Skeletal muscle satellite cell (primary cell): ENCODE results near the gene THBS4.
"Not testable (repeated sequence)": the region's sequence is repeated elsewhere in the genome, so short reads cannot be mapped to it uniquely, and the experiment has no call there.

Experiments used
- H3K27me3 ChIP-seq: 2 replicates; pipeline ENCODE4 v1.7.0; 2013; ENCODE audit warnings: low read length; ENCODE audit not compliant: control insufficient read depth, insufficient read depth
- H3K36me3 ChIP-seq: 2 replicates; pipeline ENCODE4 v1.7.0; 2013; ENCODE audit warnings: mild to moderate bottlenecking, control low read depth, low read length; ENCODE audit not compliant: insufficient read depth
- H3K4me1 ChIP-seq: 2 replicates; pipeline ENCODE4 v1.7.0; 2013; ENCODE audit warnings: low read length; ENCODE audit not compliant: control insufficient read depth, insufficient read depth
- H3K4me2 ChIP-seq: 2 replicates; pipeline ENCODE4 v1.7.0; 2013; ENCODE audit warnings: mild to moderate bottlenecking, low read length
- H3K4me3 ChIP-seq: 2 replicates; pipeline ENCODE4 v1.7.0; 2013; ENCODE audit warnings: low read length
- H3K9ac ChIP-seq: 2 replicates; pipeline ENCODE4 v1.7.0; 2013; ENCODE audit warnings: mild to moderate bottlenecking, low read depth, low read length, moderate library complexity
- H3K9me3 ChIP-seq: replicated peaks from 2 replicates; pipeline ENCODE4 v1.7.0; 2013; ENCODE audit warnings: mild to moderate bottlenecking, control low read depth, low read length

Gene THBS4

GRCh38 chr5:80082281-80082680, 47.1 kb downstream of the THBS4 start:
- Histone ChIP-seq H3K36me3 (no peaks in the 10 kb centered on the region), H3K4me2 (peak overlapping the region; percentile 79), H3K4me1 (peaks cover 11% of the 10 kb centered on the region), H3K27me3 (peaks cover 5% of the 10 kb centered on the region), H3K4me3 (peak overlapping the region; percentile 46), H3K9me3 (no peaks in the 10 kb centered on the region), H3K9ac (no peak overlapping the region)

- Histone ChIP-seq H3K36me3 (no peaks in the 10 kb centered on the region), H3K4me3 (peak overlapping the region; percentile 46), H3K9ac (peak overlapping the region; percentile 18), H3K9me3 (no peaks in the 10 kb centered on the region), H3K27me3 (peaks cover 6% of the 10 kb centered on the region), H3K4me2 (peak overlapping the region; percentile 79), H3K4me1 (peaks cover 11% of the 10 kb centered on the region)
Observed at GRCh38 chr5:80082731-80083100, 47.6 kb downstream of the THBS4 start.

GRCh38 chr5:80083101-80083890, 48.1 kb downstream of the THBS4 start:
- no peaks in the 10 kb centered on the region for H3K9me3 ChIP-seq
- peaks cover 11% of the 10 kb centered on the region for H3K4me1 ChIP-seq
- H3K9ac ChIP-seq: peak overlapping the region; percentile 18
- peaks cover 8% of the 10 kb centered on the region for H3K27me3 ChIP-seq
- no peaks in the 10 kb centered on the region for H3K36me3 ChIP-seq
- peak overlapping the region; percentile 79 for H3K4me2 ChIP-seq
- peak overlapping the region; percentile 46 for H3K4me3 ChIP-seq

- H3K9ac ChIP-seq: no peak overlapping the region
- H3K4me1 ChIP-seq: no peaks in the 10 kb centered on the region
- peaks cover 4% of the 10 kb centered on the region for H3K27me3 ChIP-seq
- no peaks in the 10 kb centered on the region for H3K36me3 ChIP-seq
- H3K9me3 ChIP-seq: no peaks in the 10 kb centered on the region
- no peak overlapping the region for H3K4me3 ChIP-seq
- H3K4me2 ChIP-seq: no peak overlapping the region
Observed at GRCh38 chr5:80090884-80091166, 55.7 kb downstream of the THBS4 start.

GRCh38 chr5:80091792-80092192, 56.6 kb downstream of the THBS4 start:
- Histone ChIP-seq H3K4me3 (peak overlapping the region; percentile 42), H3K9ac (peak overlapping the region; percentile 52), H3K4me2 (peak overlapping the region; percentile 77)
- H3K9me3 ChIP-seq, H3K27me3 ChIP-seq, H3K4me1 ChIP-seq, H3K36me3 ChIP-seq: not testable (repeated sequence)

GRCh38 chr5:80092486-80093107, 57.4 kb downstream of the THBS4 start:
- no peak overlapping the region for H3K4me3 ChIP-seq
- no peaks in the 10 kb centered on the region for H3K36me3 ChIP-seq

GRCh38 chr5:80093796-80094195, 58.6 kb downstream of the THBS4 start:
- H3K9ac ChIP-seq: no peak overlapping the region
- H3K9me3 ChIP-seq: no peaks in the 10 kb centered on the region
- no peak overlapping the region for H3K4me2 ChIP-seq
- H3K4me1 ChIP-seq: no peaks in the 10 kb centered on the region
- H3K4me3 ChIP-seq: no peak overlapping the region
- no peaks in the 10 kb centered on the region for H3K36me3 ChIP-seq
- H3K27me3 ChIP-seq: no peaks in the 10 kb centered on the region

More at GRCh38 chr5:80092486-80093107, 57.4 kb downstream of the THBS4 start:
- Histone ChIP-seq H3K27me3 (peaks cover 3% of the 10 kb centered on the region), H3K9ac (no peak overlapping the region), H3K4me1 (no peaks in the 10 kb centered on the region), H3K9me3 (no peaks in the 10 kb centered on the region), H3K4me2 (no peak overlapping the region)

GRCh38 chr5:80094236-80094738, 59.1 kb downstream of the THBS4 start:
- Histone ChIP-seq H3K4me1 (no peaks in the 10 kb centered on the region), H3K9ac (no peak overlapping the region), H3K4me3 (no peak overlapping the region), H3K27me3 (no peaks in the 10 kb centered on the region), H3K4me2 (no peak overlapping the region), H3K9me3 (no peaks in the 10 kb centered on the region), H3K36me3 (no peaks in the 10 kb centered on the region)

GRCh38 chr5:80097451-80097850, 62.3 kb downstream of the THBS4 start:
- H3K4me3 ChIP-seq: no peak overlapping the region
- H3K4me2 ChIP-seq: no peak overlapping the region
- no peaks in the 10 kb centered on the region for H3K9me3 ChIP-seq
- H3K4me1 ChIP-seq: no peaks in the 10 kb centered on the region
- H3K9ac ChIP-seq: no peak overlapping the region
- no peaks in the 10 kb centered on the region for H3K27me3 ChIP-seq
- no peaks in the 10 kb centered on the region for H3K36me3 ChIP-seq

- peaks cover 4% of the 10 kb centered on the region for H3K27me3 ChIP-seq
- no peaks in the 10 kb centered on the region for H3K9me3 ChIP-seq
- H3K36me3 ChIP-seq: no peaks in the 10 kb centered on the region
- H3K4me2 ChIP-seq: no peak overlapping the region
- no peak overlapping the region for H3K9ac ChIP-seq
- no peak overlapping the region for H3K4me3 ChIP-seq
- H3K4me1 ChIP-seq: no peaks in the 10 kb centered on the region
Observed at GRCh38 chr5:80101993-80102392, 66.8 kb downstream of the THBS4 start.

- Histone ChIP-seq H3K36me3 (no peaks in the 10 kb centered on the region), H3K9ac (no peak overlapping the region), H3K27me3 (peaks cover 4% of the 10 kb centered on the region), H3K9me3 (no peaks in the 10 kb centered on the region), H3K4me2 (no peak overlapping the region), H3K4me1 (no peaks in the 10 kb centered on the region), H3K4me3 (no peak overlapping the region)
Observed at GRCh38 chr5:80103371-80103770, 68.2 kb downstream of the THBS4 start.
